ENCODE measurements around the gene USP4. TPM values are rescaled to one million over a fixed set of nuclear protein-coding genes. Genes with fewer than 3 reads are reported as not detected.

USP4 gene
- total and polyA plus RNA-seq, 2 of the 8 experiments (the other 6 are each of a cell fraction or from before 2014, with no cell fraction given): 16.0 to 27.8 TPM

DNA sequence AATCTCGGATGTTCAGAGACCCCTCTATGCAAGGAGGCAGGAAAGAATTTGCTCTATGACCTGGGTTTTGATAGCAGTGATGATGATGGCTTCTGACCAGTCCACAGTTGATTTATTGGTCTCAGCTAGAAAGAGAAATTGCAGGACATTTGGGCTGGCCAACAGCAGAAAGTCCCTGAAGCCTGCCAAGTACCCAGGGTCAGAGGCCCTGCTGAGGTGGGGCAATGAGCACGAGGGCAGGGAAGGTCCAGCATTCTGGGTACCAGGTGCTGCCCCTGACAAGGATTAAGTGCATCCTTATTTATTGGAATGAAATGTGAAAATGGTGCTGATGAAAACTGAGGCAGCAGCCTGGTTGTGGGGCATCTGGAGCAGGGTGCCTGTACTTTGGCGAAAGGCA is 82.7 kb downstream of the USP4 start:
- Histone ChIP-seq H2BK20ac (ENCODE audit: low read length) (no peak overlapping the region), H3K79me1 (ENCODE audit: low read depth, low read length) (no peaks in the 10 kb centered on the region), H3K4ac (replicated peaks; ENCODE audit: insufficient read length, low read depth, low read length) (no peak overlapping the region), H2BK15ac (ENCODE audit: low read length) (no peak overlapping the region), H3K4me1 (replicated peaks in 1 of 4; ENCODE audit: control insufficient read depth in 3 of 4, insufficient read depth in 4 of 4, low read length in 3 of 4) (no peaks in the 10 kb centered on the region), H3K4me3 (ENCODE audit: extremely low read depth in 1 of 4, insufficient read depth in 2 of 4, low read depth in 3 of 4, low read length in 4 of 4) (no peak overlapping the region), H4K20me1 (replicated peaks in 1 of 2; ENCODE audit: control insufficient read depth in 1 of 2, insufficient read depth in 2 of 2, low read length in 2 of 2) (no peaks in the 10 kb centered on the region), H3K56ac (replicated peaks; ENCODE audit: insufficient read length, low read depth, low read length) (no peak overlapping the region), H3K4me2 (ENCODE audit: insufficient read depth in 1 of 2, low read depth in 2 of 2, low read length in 2 of 2) (no peak overlapping the region), H3K23ac (ENCODE audit: insufficient read length) (no peak overlapping the region), H2BK120ac (replicated peaks; ENCODE audit: low read depth, low read length) (no peak overlapping the region), H2AFZ (ENCODE audit: low read length) (no peak overlapping the region), H3K27ac (ENCODE audit: low read depth, low read length) (no peak overlapping the region), H3K79me2 (ENCODE audit: control insufficient read depth in 1 of 2, insufficient read depth in 2 of 2, low read length in 2 of 2) (no peaks in the 10 kb centered on the region), H3K27me3 (replicated peaks in 1 of 4; ENCODE audit: control insufficient read depth in 3 of 4, extremely low read depth in 1 of 4, insufficient read depth in 3 of 4, low read length in 3 of 4) (no peaks in the 10 kb centered on the region), H4K8ac (ENCODE audit: extremely low read depth, insufficient read depth, low read length) (no peak overlapping the region), H3K18ac (ENCODE audit: extremely low read depth, low read length) (no peak overlapping the region), H3K36me3 (ENCODE audit: control insufficient read depth in 2 of 4, insufficient read depth in 4 of 4, low read length in 3 of 4) (no peaks in the 10 kb centered on the region), H3K23me2 (ENCODE audit: low read depth, low read length) (no peaks in the 10 kb centered on the region), H2BK12ac (ENCODE audit: low read depth, low read length) (no peak overlapping the region), H3K14ac (ENCODE audit: insufficient read length) (no peak overlapping the region), H4K91ac (replicated peaks; ENCODE audit: insufficient read length, low read length) (no peak overlapping the region), H4K5ac (ENCODE audit: insufficient read length, low read depth, low read length) (no peak overlapping the region), H2BK5ac (ENCODE audit: low read depth, low read length) (no peak overlapping the region), H3K9me3 (ENCODE audit: insufficient read depth in 2 of 2, low read depth in 1 of 2, low read length in 1 of 2) (no peaks in the 10 kb centered on the region), H2AK5ac (ENCODE audit: low read depth, low read length) (no peak overlapping the region), H3K9ac (replicated peaks in 1 of 4; ENCODE audit: extremely low read depth in 1 of 4, low read depth in 3 of 4, low read length in 3 of 4) (no peak overlapping the region)
- DNase-seq (ENCODE audit: low read depth in 1 of 2, low spot score in 2 of 2) (no peak), FAIRE-seq (no peak)
- 86% methylated on average over 3 of the region's 3 CpGs; no CpG with 5 or more reads in 1 of the 2 experiments for WGBS, 2 experiments (ENCODE audit: extremely low coverage in 1 of 2, insufficient coverage in 1 of 2, insufficient read length in 1 of 2, insufficient replicate concordance in 2 of 2, low coverage in 1 of 2, low lambda C conversion rate in 2 of 2, missing lambda C conversion rate in 1 of 2)
- POLR2A ChIA-PET (ENCODE audit: partially characterized antibody): no interaction called here
- CTCF ChIA-PET (ENCODE audit: partially characterized antibody): interaction anchor here (0.6 kb wide), 1 partner anchor 177 kb away, joined by 3 read pairs; no protein-coding TSS in a partner anchor
- TF ChIP-seq FOSL1 (IDR thresholded peaks at IDR 0.05; ENCODE audit: insufficient read depth, low read depth, low read length) (no peak), MAFK (IDR thresholded peaks at IDR 0.05; ENCODE audit: low read depth, low read length) (no peak), SAP30 (IDR thresholded peaks at IDR 0.05; ENCODE audit: insufficient read depth, insufficient replicate concordance, low read length) (no peak), POLR2AphosphoS5 (IDR thresholded peaks at IDR 0.05; ENCODE audit: low read depth, low read length) (no peak), CBX5 (IDR thresholded peaks at IDR 0.05; ENCODE audit: low read depth, low read length) (no peak), HDAC6 (IDR thresholded peaks at IDR 0.05; ENCODE audit: low read depth, low read length) (no peak), SUZ12 (IDR thresholded peaks at IDR 0.05; ENCODE audit: low read length) (no peak), BCL11A (IDR thresholded peaks at IDR 0.05; ENCODE audit: low read depth in 2 of 2, low read length in 2 of 2) (no peak), RXRA (IDR thresholded peaks at IDR 0.05; ENCODE audit: insufficient read depth, low read depth, low read length) (no peak), PHF8 (conservative IDR thresholded peaks at IDR 0.05; ENCODE audit: low read depth, low read length) (no peak), EP300 (IDR thresholded peaks at IDR 0.05; ENCODE audit: borderline replicate concordance in 1 of 2, low read depth in 2 of 2, low read length in 2 of 2) (no peak)
- TF ChIP-seq, protein P1, sequence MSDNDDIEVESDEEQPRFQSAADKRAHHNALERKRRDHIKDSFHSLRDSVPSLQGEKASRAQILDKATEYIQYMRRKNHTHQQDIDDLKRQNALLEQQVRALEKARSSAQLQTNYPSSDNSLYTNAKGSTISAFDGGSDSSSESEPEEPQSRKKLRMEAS (IDR thresholded peaks at IDR 0.05): no peak
- TF ChIP-seq, protein P2, sequence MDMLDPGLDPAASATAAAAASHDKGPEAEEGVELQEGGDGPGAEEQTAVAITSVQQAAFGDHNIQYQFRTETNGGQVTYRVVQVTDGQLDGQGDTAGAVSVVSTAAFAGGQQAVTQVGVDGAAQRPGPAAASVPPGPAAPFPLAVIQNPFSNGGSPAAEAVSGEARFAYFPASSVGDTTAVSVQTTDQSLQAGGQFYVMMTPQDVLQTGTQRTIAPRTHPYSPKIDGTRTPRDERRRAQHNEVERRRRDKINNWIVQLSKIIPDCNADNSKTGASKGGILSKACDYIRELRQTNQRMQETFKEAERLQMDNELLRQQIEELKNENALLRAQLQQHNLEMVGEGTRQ (IDR thresholded peaks at IDR 0.05; ENCODE audit: low read length): no peak
